ENCODE data around the gene CACNA1B.

The CACNA1B gene

DNA sequence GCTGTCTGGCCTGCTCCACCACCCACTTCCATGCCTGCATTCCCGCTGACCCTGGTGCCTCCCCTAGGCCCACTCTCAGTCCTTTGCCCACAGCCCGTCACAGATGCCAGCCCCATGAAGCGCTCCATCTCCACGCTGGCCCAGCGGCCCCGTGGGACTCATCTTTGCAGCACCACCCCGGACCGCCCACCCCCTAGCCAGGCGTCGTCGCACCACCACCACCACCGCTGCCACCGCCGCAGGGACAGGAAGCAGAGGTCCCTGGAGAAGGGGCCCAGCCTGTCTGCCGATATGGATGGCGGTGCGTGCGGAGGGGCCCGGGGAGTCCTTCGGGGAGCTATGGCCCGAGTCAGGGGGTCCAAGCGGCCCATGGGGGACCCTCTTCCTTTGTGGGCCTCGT is 242.5 kb downstream of the CACNA1B start:
- Histone ChIP-seq H3K4me3 (ENCODE audit: low read length in 2 of 2) (no peak overlapping the region), H3K79me1 (ENCODE audit: low read depth, low read length) (peaks cover 2% of the 10 kb centered on the region), H3K27ac (replicated peaks; ENCODE audit: low read length) (no peak overlapping the region), H4K91ac (ENCODE audit: low read depth, low read length, poor library complexity) (no peak overlapping the region), H3K36me3 (replicated peaks in 1 of 2; ENCODE audit: control insufficient read depth in 2 of 2, insufficient read depth in 2 of 2, low read length in 2 of 2) (no peaks in the 10 kb centered on the region), H2BK15ac (ENCODE audit: low read length) (no peak overlapping the region), H3K4ac (ENCODE audit: low read length) (no peak overlapping the region), H2AFZ (ENCODE audit: low read length) (no peak overlapping the region), H2BK120ac (ENCODE audit: low read depth, low read length) (no peak overlapping the region), H3K14ac (ENCODE audit: low read length) (no peak overlapping the region), H3K9ac (ENCODE audit: low read depth, low read length, poor library complexity) (no peak overlapping the region), H2AK5ac (ENCODE audit: low read depth, low read length) (no peak overlapping the region), H4K8ac (ENCODE audit: low read depth, low read length) (no peak overlapping the region), H2BK5ac (ENCODE audit: low read length) (no peak overlapping the region), H3K9me3 (replicated peaks in 1 of 2; ENCODE audit: control insufficient read depth in 2 of 2, insufficient read depth in 1 of 2, low read depth in 1 of 2, low read length in 2 of 2) (peaks cover 0 to 53% of the 10 kb centered on the region in 2 donors), H3K4me1 (ENCODE audit: control insufficient read depth in 2 of 2, insufficient read depth in 1 of 2, low read depth in 1 of 2, low read length in 2 of 2) (no peaks in the 10 kb centered on the region), H3K4me2 (ENCODE audit: insufficient read depth, low read length, poor library complexity, severe bottlenecking) (no peak overlapping the region), H2BK12ac (ENCODE audit: low read length) (no peak overlapping the region), H3K23ac (ENCODE audit: low read depth, low read length, poor library complexity) (no peak overlapping the region), H3K18ac (ENCODE audit: low read length) (no peak overlapping the region), H3K27me3 (ENCODE audit: control insufficient read depth in 3 of 3, insufficient read depth in 3 of 3, low read depth in 1 of 3, low read length in 3 of 3) (no peaks in the 10 kb centered on the region)
- WGBS, 2 donors (ENCODE audit: extremely low coverage in 2 of 2, insufficient read length in 2 of 2, insufficient replicate concordance in 1 of 2): no CpG with 5 or more reads among the region's 23 CpGs
- no peak for DNase-seq (ENCODE audit: low spot score)

DNA sequence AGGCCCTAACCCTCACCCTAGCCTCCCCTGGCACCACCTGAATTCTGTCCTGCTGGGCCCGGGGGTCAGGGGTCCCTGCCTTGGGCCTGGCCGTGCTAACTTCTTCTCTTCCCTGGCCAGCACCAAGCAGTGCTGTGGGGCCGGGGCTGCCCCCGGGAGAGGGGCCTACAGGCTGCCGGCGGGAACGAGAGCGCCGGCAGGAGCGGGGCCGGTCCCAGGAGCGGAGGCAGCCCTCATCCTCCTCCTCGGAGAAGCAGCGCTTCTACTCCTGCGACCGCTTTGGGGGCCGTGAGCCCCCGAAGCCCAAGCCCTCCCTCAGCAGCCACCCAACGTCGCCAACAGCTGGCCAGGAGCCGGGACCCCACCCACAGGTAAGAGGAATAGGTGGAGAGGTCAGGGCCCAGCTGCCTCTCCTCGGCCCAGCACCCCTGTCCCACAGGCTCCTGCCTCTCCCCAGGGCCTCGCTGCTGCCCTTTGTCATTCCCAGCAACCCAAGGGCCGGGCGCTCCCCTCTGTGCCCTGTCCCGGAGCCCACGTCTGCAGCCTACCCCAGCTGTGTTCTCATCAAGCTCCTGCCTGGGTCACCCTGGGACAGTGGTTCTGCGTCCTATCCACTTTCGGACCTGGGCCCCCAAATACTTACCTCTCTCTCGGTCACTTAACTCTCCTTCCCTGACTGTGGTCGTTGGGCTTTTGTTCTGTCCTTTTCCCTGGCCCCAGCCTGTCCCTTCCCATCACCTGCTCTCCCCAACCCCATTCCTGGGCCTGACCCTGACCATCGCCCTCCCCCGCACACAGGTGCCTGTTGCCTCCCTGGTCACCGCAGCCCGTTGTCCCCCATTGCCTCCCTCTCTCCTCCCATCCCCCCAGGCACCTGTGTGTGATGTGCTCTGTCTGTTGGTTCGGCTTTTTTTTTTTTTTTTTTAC is 243.2 kb downstream of the CACNA1B start:
- Histone ChIP-seq H2BK5ac (ENCODE audit: low read length) (no peak overlapping the region), H3K23ac (ENCODE audit: low read depth, low read length, poor library complexity) (no peak overlapping the region), H3K79me1 (ENCODE audit: low read depth, low read length) (peaks cover 2% of the 10 kb centered on the region), H3K9me3 (replicated peaks in 1 of 2; ENCODE audit: control insufficient read depth in 2 of 2, insufficient read depth in 1 of 2, low read depth in 1 of 2, low read length in 2 of 2) (peaks cover 0 to 47% of the 10 kb centered on the region in 2 donors), H2BK120ac (ENCODE audit: low read depth, low read length) (no peak overlapping the region), H3K4me2 (ENCODE audit: insufficient read depth, low read length, poor library complexity, severe bottlenecking) (no peak overlapping the region), H3K9ac (ENCODE audit: low read depth, low read length, poor library complexity) (no peak overlapping the region), H2BK12ac (ENCODE audit: low read length) (no peak overlapping the region), H3K4ac (ENCODE audit: low read length) (no peak overlapping the region), H4K91ac (ENCODE audit: low read depth, low read length, poor library complexity) (no peak overlapping the region), H3K4me1 (ENCODE audit: control insufficient read depth in 2 of 2, insufficient read depth in 1 of 2, low read depth in 1 of 2, low read length in 2 of 2) (no peaks in the 10 kb centered on the region), H3K36me3 (replicated peaks in 1 of 2; ENCODE audit: control insufficient read depth in 2 of 2, insufficient read depth in 2 of 2, low read length in 2 of 2) (no peaks in the 10 kb centered on the region), H3K18ac (ENCODE audit: low read length) (no peak overlapping the region), H3K27me3 (ENCODE audit: control insufficient read depth in 3 of 3, insufficient read depth in 3 of 3, low read depth in 1 of 3, low read length in 3 of 3) (no peaks in the 10 kb centered on the region), H3K4me3 (ENCODE audit: low read length in 2 of 2) (peak overlapping the region in 1 of 2 donors; percentile 36), H2AFZ (ENCODE audit: low read length) (no peak overlapping the region), H2AK5ac (ENCODE audit: low read depth, low read length) (no peak overlapping the region), H4K8ac (ENCODE audit: low read depth, low read length) (no peak overlapping the region), H3K14ac (ENCODE audit: low read length) (no peak overlapping the region), H3K27ac (replicated peaks; ENCODE audit: low read length) (no peak overlapping the region), H2BK15ac (ENCODE audit: low read length) (no peak overlapping the region)
- no peak for DNase-seq (ENCODE audit: low spot score)
- no CpG with 5 or more reads among the region's 36 CpGs for WGBS, 2 donors (ENCODE audit: extremely low coverage in 2 of 2, insufficient read length in 2 of 2, insufficient replicate concordance in 1 of 2)

DNA sequence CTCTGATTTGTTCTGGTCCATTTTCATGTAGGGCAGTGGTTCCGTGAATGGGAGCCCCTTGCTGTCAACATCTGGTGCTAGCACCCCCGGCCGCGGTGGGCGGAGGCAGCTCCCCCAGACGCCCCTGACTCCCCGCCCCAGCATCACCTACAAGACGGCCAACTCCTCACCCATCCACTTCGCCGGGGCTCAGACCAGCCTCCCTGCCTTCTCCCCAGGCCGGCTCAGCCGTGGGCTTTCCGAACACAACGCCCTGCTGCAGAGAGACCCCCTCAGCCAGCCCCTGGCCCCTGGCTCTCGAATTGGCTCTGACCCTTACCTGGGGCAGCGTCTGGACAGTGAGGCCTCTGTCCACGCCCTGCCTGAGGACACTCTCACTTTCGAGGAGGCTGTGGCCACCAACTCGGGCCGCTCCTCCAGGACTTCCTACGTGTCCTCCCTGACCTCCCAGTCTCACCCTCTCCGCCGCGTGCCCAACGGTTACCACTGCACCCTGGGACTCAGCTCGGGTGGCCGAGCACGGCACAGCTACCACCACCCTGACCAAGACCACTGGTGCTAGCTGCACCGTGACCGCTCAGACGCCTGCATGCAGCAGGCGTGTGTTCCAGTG is 244.0 kb downstream of the CACNA1B start:
- Histone ChIP-seq H3K14ac (ENCODE audit: low read length) (peak overlapping the region; percentile 8), H2AK5ac (ENCODE audit: low read depth, low read length) (no peak overlapping the region), H3K4me1 (ENCODE audit: control insufficient read depth in 2 of 2, insufficient read depth in 1 of 2, low read depth in 1 of 2, low read length in 2 of 2) (no peaks in the 10 kb centered on the region), H3K79me1 (ENCODE audit: low read depth, low read length) (peaks cover 2% of the 10 kb centered on the region), H4K8ac (ENCODE audit: low read depth, low read length) (no peak overlapping the region), H2BK12ac (ENCODE audit: low read length) (no peak overlapping the region), H3K36me3 (replicated peaks in 1 of 2; ENCODE audit: control insufficient read depth in 2 of 2, insufficient read depth in 2 of 2, low read length in 2 of 2) (no peaks in the 10 kb centered on the region), H3K9ac (ENCODE audit: low read depth, low read length, poor library complexity) (no peak overlapping the region), H3K23ac (ENCODE audit: low read depth, low read length, poor library complexity) (peak overlapping the region; percentile 65), H3K27ac (replicated peaks; ENCODE audit: low read length) (no peak overlapping the region), H2BK15ac (ENCODE audit: low read length) (no peak overlapping the region), H3K4me2 (ENCODE audit: insufficient read depth, low read length, poor library complexity, severe bottlenecking) (peak overlapping the region; percentile 11), H4K91ac (ENCODE audit: low read depth, low read length, poor library complexity) (no peak overlapping the region), H3K9me3 (replicated peaks in 1 of 2; ENCODE audit: control insufficient read depth in 2 of 2, insufficient read depth in 1 of 2, low read depth in 1 of 2, low read length in 2 of 2) (peaks cover 0 to 45% of the 10 kb centered on the region in 2 donors), H2BK5ac (ENCODE audit: low read length) (no peak overlapping the region), H2BK120ac (ENCODE audit: low read depth, low read length) (no peak overlapping the region), H3K18ac (ENCODE audit: low read length) (no peak overlapping the region), H3K4me3 (ENCODE audit: low read length in 2 of 2) (peak overlapping the region in 1 of 2 donors; percentile 64), H3K4ac (ENCODE audit: low read length) (no peak overlapping the region), H3K27me3 (ENCODE audit: control insufficient read depth in 3 of 3, insufficient read depth in 3 of 3, low read depth in 1 of 3, low read length in 3 of 3) (no peaks in the 10 kb centered on the region), H2AFZ (ENCODE audit: low read length) (no peak overlapping the region)
- DNase-seq (ENCODE audit: low spot score): no peak
- WGBS, 2 donors (ENCODE audit: extremely low coverage in 2 of 2, insufficient read length in 2 of 2, insufficient replicate concordance in 1 of 2): no CpG with 5 or more reads among the region's 32 CpGs

DNA sequence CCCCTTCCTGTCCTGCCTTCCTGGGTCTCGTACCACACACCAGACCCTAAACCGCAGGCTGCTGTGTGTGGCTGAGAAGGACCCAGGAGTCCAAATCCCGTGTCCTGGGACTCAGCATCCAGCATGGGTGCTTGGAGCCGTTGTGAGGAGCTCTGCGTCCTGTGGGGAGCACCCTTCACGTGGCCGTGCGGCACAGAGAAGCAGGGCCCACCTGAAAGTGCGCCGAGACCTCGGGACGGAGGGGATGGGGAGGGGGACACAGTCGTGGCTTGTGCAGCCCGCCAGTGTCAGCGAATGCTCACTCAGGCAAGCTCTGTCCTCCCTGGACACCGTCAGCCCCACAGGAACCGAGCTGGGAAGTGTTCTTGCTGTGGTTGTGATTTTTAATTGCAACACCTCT is 244.6 kb downstream of the CACNA1B start:
- Histone ChIP-seq H3K4me1 (ENCODE audit: control insufficient read depth in 2 of 2, insufficient read depth in 1 of 2, low read depth in 1 of 2, low read length in 2 of 2) (no peaks in the 10 kb centered on the region), H3K36me3 (replicated peaks in 1 of 2; ENCODE audit: control insufficient read depth in 2 of 2, insufficient read depth in 2 of 2, low read length in 2 of 2) (no peaks in the 10 kb centered on the region), H4K8ac (ENCODE audit: low read depth, low read length) (no peak overlapping the region), H3K4me3 (ENCODE audit: low read length in 2 of 2) (peak overlapping the region in 1 of 2 donors; percentile 66), H3K9me3 (replicated peaks in 1 of 2; ENCODE audit: control insufficient read depth in 2 of 2, insufficient read depth in 1 of 2, low read depth in 1 of 2, low read length in 2 of 2) (peaks cover 0 to 43% of the 10 kb centered on the region in 2 donors), H4K91ac (ENCODE audit: low read depth, low read length, poor library complexity) (no peak overlapping the region), H3K9ac (ENCODE audit: low read depth, low read length, poor library complexity) (peak overlapping the region; percentile 70), H2BK5ac (ENCODE audit: low read length) (no peak overlapping the region), H3K27me3 (ENCODE audit: control insufficient read depth in 3 of 3, insufficient read depth in 3 of 3, low read depth in 1 of 3, low read length in 3 of 3) (no peaks in the 10 kb centered on the region), H2AFZ (ENCODE audit: low read length) (no peak overlapping the region), H3K79me1 (ENCODE audit: low read depth, low read length) (peaks cover 2% of the 10 kb centered on the region), H3K4me2 (ENCODE audit: insufficient read depth, low read length, poor library complexity, severe bottlenecking) (no peak overlapping the region), H3K14ac (ENCODE audit: low read length) (no peak overlapping the region), H2BK120ac (ENCODE audit: low read depth, low read length) (no peak overlapping the region), H3K18ac (ENCODE audit: low read length) (no peak overlapping the region), H3K27ac (replicated peaks; ENCODE audit: low read length) (no peak overlapping the region), H3K4ac (ENCODE audit: low read length) (no peak overlapping the region), H2AK5ac (ENCODE audit: low read depth, low read length) (no peak overlapping the region), H3K23ac (ENCODE audit: low read depth, low read length, poor library complexity) (peak overlapping the region; percentile 75), H2BK15ac (ENCODE audit: low read length) (no peak overlapping the region), H2BK12ac (ENCODE audit: low read length) (no peak overlapping the region)
- WGBS, 2 donors (ENCODE audit: extremely low coverage in 2 of 2, insufficient read length in 2 of 2, insufficient replicate concordance in 1 of 2): no CpG with 5 or more reads among the region's 17 CpGs
- DNase-seq (ENCODE audit: low spot score): no peak
